Right kidney (tissue), 1 donor: Measurements from ENCODE around the gene PCF11.
"Not testable (repeated sequence)": the region's sequence is repeated elsewhere in the genome, so short reads cannot be mapped to it uniquely, and the experiment has no call there.

Experiments used
- DNase-seq: peaks from one replicate; pipeline ENCODE4 v3.0.0-alpha.2; 2016

PCF11 gene

GRCh38 chr11:83191491-83191890 lies 34.6 kb downstream of the PCF11 start:
- DNase-seq = no peak

DNA sequence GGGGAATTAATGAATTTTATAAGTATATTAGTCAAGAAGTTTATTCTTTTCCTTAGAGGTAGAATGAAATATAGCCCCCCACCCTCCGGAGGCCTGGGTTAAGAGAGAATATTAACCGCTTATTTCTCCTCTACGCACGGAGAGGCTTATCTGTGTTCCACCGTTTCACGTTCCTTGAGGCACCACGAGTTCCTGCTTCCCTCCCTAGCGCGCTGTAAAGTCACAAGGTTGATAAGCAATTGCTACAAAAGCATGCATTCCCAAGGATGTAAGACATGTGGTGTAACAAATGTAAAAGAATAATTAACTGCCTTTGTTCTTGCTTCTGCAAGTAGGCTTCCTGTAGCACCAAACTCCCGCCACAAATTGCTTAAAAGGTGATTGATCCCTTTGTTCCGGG lies 35.1 kb downstream of the PCF11 start:
- DNase-seq = no peak

GRCh38 chr11:83192606-83193245 lies 35.8 kb downstream of the PCF11 start:
- peak; percentile 4 for DNase-seq

DNA sequence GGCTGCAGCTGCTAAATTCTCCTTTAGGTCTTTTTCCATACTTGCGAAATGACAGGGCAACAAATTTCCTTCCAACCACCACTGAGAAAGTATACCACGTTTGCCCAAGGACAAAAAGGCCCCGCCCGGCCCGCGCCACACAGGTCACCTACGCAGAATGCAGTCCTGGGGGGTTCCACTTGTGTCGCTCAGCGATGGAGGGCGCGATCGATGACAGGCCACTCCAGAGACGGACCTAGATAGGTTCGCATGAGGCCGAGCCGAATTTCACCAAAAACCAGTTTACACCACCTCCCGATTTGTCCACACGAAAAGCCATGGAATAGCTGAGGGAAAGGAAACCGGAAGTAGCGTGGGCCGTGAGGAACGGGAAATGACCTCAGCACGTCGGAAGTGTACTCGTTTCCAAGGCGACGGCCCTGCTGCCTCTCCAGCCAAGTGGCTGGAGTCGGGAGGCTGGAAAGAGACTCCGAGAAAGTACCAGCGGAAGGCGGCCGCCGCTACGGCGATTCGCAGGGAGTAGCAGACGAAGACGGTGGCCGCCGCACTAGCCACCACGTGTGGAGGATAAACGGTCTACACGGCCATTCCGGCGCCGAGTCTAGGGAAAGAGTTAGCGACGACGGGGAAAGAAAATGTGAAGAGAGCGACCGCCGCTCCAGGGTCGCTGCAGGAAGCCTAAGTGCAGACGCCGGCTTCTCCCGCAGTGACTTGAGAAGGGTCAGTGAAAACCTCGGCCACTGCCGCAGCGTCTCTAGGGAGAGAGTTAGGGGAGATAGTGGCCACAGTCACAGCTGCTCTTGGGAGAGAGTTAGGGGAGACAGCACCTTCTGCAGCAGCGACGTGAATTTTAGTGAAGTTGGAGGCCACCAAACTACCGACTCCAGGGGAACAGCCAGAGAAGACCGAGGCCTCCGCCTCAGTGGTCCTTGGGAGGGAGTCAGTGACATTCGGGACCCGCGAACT lies 36.7 kb downstream of the PCF11 start, which contains the start of gene ANKRD42:
Gene ANKRD42, plus strand, starts transcription at position 398 of the 966 bp plus-strand sequence. CDS start 959 bp downstream, outside the sequence.
- DNase-seq = peak; percentile 90

GRCh38 chr11:83194281-83195142 lies 37.6 kb downstream of the PCF11 start:
- DNase-seq = peak; percentile 77

- DNase-seq = no peak
Measured at GRCh38 chr11:83195143-83195466, 38.2 kb downstream of the PCF11 start.

GRCh38 chr11:83195649-83196048 lies 38.7 kb downstream of the PCF11 start:
- no peak for DNase-seq

- DNase-seq = no peak
Measured at GRCh38 chr11:83200035-83200434, 43.1 kb downstream of the PCF11 start.

GRCh38 chr11:83205608-83206185 lies 48.8 kb downstream of the PCF11 start:
- DNase-seq = no peak

GRCh38 chr11:83206221-83206620 lies 49.3 kb downstream of the PCF11 start:
- DNase-seq = no peak

- DNase-seq = not testable (repeated sequence)
Measured at GRCh38 chr11:83206771-83207382, 49.9 kb downstream of the PCF11 start.

DNA sequence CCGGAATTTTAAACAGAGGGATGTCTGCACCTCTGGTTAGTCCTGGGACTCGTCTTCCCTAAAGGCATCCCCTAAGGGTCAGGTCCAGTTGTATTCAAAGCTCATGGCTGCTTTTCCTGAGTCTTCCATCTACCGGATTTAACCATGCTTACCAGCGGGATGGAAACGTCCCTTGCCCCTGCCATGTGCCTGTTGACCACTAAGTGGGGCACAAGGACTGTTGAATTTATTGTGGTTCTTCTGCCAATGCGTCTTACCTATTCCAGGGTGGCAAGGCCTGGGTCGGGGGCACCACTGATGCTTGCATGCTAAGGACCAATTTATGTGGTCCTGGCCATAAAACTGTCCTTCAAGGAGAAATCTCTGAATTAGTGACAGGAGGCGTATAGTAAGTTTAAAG lies 62.2 kb downstream of the PCF11 start:
- no peak for DNase-seq

DNA sequence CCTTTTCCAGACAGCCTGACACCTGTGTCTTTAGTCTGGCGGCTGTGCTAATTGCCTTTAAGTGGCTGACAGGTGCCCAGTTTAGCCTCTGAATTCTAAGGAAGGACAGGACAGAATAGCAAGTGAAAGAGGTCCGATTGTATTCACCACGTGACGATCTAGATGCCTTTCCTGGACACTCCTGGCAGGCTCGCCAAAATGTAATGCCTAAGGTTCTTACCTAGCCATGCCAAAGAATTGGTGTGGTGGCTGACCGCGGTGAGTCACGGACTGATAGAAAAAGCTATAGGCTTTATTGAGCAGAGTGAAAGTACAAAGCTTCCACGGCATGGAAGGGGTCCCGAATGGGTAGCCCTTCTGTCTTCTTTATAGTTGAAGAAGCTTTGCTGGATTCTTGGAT lies 63.3 kb downstream of the PCF11 start:
- no peak for DNase-seq

GRCh38 chr11:83221694-83222093 lies 64.8 kb downstream of the PCF11 start:
- DNase-seq = no peak

- no peak for DNase-seq
Measured at GRCh38 chr11:83222499-83222898, 65.6 kb downstream of the PCF11 start.

DNA sequence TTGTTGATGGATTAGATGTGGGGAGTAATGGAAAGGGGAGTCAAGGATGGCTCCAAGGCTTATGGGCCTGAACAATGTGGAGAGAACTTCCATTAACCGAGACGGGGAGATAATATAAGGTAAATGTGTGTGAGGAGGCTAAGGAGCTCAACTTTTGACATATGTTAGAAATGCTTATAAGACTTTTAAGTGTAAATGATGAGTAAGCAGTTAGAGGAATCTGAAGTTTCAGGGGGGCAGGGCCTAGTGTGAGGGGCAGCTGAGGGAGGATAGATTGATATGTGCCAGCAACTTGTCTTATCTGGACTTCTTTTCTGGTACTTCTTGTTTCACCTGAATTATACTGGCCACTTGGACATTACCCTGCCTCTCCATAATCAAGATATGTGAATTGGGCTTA lies 66.5 kb downstream of the PCF11 start:
- no peak for DNase-seq

GRCh38 chr11:83235825-83236224 lies 78.9 kb downstream of the PCF11 start:
- no peak for DNase-seq
